Ovary (tissue), 3 donors: Measurements from ENCODE around the gene TXK.

Experiments used
- EP300 ChIP-seq: sonication (generic); formaldehyde crosslinking; IDR thresholded peaks from one replicate; pipeline ENCODE4 v1.6.1; 2017; ENCODE audit warnings: antibody characterized with exemption
- POLR2A ChIP-seq: fragments of 450-650 bp; IDR thresholded peaks from one replicate; pipeline ENCODE4 v1.6.1; 2017; ENCODE audit warnings: antibody characterized with exemption, mild to moderate bottlenecking, moderate library complexity
- TF ChIP-seq, protein P1 (sequence below), 3 donors: fragments of 450-650 bp in 2 of 3; fragments of 200-600 bp in 1 of 3; IDR thresholded peaks; one replicate each; pipeline versions ENCODE4 v1.5.1 to v1.8.0; 2016 to 2022; ENCODE audit warnings: antibody characterized with exemption in 3 of 3, mild to moderate bottlenecking in 1 of 3
- donor health status: DM: no; HTN: no; CAD: no.

DNA sequence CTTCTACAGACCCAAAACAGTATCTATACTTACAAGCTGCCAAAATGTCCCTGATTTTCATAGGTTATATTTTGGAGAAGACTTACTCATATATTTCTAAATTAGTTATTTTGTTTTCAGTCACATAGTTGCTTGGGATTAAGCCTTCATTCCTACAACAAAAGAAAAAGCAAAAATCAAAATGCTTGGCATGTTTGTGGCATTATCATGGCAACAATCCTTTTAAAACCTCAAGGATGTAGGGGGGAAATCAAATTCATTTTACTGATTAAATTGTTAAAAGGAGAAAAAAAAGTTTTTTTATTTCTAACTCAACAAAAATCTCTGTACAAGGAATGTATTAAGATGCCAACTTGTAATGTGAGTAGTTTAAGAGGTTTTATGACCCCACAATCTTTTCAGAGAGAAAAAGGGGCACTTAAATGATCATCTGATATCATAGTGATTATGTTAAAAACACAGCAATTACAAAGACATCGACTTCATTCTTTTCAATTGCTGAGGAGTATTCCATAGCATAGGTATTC lies 23.5 kb downstream of the TXK start:
- TF ChIP-seq, protein P1, sequence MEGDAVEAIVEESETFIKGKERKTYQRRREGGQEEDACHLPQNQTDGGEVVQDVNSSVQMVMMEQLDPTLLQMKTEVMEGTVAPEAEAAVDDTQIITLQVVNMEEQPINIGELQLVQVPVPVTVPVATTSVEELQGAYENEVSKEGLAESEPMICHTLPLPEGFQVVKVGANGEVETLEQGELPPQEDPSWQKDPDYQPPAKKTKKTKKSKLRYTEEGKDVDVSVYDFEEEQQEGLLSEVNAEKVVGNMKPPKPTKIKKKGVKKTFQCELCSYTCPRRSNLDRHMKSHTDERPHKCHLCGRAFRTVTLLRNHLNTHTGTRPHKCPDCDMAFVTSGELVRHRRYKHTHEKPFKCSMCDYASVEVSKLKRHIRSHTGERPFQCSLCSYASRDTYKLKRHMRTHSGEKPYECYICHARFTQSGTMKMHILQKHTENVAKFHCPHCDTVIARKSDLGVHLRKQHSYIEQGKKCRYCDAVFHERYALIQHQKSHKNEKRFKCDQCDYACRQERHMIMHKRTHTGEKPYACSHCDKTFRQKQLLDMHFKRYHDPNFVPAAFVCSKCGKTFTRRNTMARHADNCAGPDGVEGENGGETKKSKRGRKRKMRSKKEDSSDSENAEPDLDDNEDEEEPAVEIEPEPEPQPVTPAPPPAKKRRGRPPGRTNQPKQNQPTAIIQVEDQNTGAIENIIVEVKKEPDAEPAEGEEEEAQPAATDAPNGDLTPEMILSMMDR (IDR thresholded peaks at IDR 0.05), result no peak
- TF ChIP-seq POLR2A (no peak), EP300 (no peak)
